H9 (cell line): ENCODE measurements around the gene PRKX. TPM values are rescaled to one million over a fixed set of nuclear protein-coding genes. Genes with fewer than 3 reads are reported as not detected.

Source experiments
- DNase-seq: peaks from one replicate; pipeline ENCODE4 v3.0.0-alpha.2; 2017
- H2AFZ ChIP-seq: one replicate; pipeline ENCODE4 v1.6.1; 2013; ENCODE audit warnings: mild to moderate bottlenecking, low read length, control low read depth, moderate library complexity
- H2AK5ac ChIP-seq: 2 replicates; pipeline ENCODE4 v1.6.1; 2013; ENCODE audit warnings: low read length, control low read depth, mixed read lengths; ENCODE audit not compliant: insufficient read length
- H2BK120ac ChIP-seq: one replicate; pipeline ENCODE4 v1.6.1; 2013; ENCODE audit warnings: low read depth, mild to moderate bottlenecking, low read length, control low read depth, inconsistent platforms; ENCODE audit not compliant: poor library complexity, severe bottlenecking
- H2BK12ac ChIP-seq: 2 replicates; pipeline ENCODE4 v1.6.1; 2013; ENCODE audit warnings: low read length, control low read depth, mixed read lengths, low read depth; ENCODE audit not compliant: insufficient read length
- H2BK15ac ChIP-seq: 2 replicates; pipeline ENCODE4 v1.6.1; 2013; ENCODE audit warnings: low read depth, low read length, control low read depth
- H2BK20ac ChIP-seq: one replicate; pipeline ENCODE4 v1.6.1; 2013; ENCODE audit warnings: low read depth, mild to moderate bottlenecking, low read length, control low read depth, inconsistent platforms; ENCODE audit not compliant: poor library complexity, severe bottlenecking
- H2BK5ac ChIP-seq: 2 replicates; pipeline ENCODE4 v1.6.1; 2013; ENCODE audit warnings: low read length, control low read depth, mixed read lengths; ENCODE audit not compliant: insufficient read length
- H3K14ac ChIP-seq: 2 replicates; pipeline ENCODE4 v1.6.1; 2013; ENCODE audit warnings: low read length, control low read depth; ENCODE audit not compliant: insufficient read depth
- H3K18ac ChIP-seq: 2 replicates; pipeline ENCODE4 v1.6.1; 2013; ENCODE audit warnings: low read depth, mild to moderate bottlenecking, mixed read lengths, low read length, control low read depth; ENCODE audit not compliant: insufficient read length
- H3K23ac ChIP-seq: 2 replicates; pipeline ENCODE4 v1.6.1; 2013; ENCODE audit warnings: low read length, control low read depth, mixed read lengths, low read depth; ENCODE audit not compliant: insufficient read length
- H3K23me2 ChIP-seq: 2 replicates; pipeline ENCODE4 v1.6.1; 2013; ENCODE audit warnings: low read depth, mild to moderate bottlenecking, mixed read lengths, low read length, control low read depth; ENCODE audit not compliant: insufficient read length, poor library complexity, severe bottlenecking
- H3K27ac ChIP-seq: 2 replicates; pipeline ENCODE4 v1.5.1; 2013; ENCODE audit warnings: low read length, control low read depth, mixed read lengths, low read depth; ENCODE audit not compliant: insufficient read length
- H3K27me3 ChIP-seq: 2 replicates; pipeline ENCODE4 v1.6.1; 2013; ENCODE audit warnings: low read length, control low read depth, inconsistent platforms; ENCODE audit not compliant: insufficient read depth
- H3K4ac ChIP-seq: 2 replicates; pipeline ENCODE4 v1.6.1; 2013; ENCODE audit warnings: low read depth, mild to moderate bottlenecking, control low read depth, inconsistent platforms, low read length, moderate library complexity
- H3K4me1 ChIP-seq: 2 replicates; pipeline ENCODE4 v1.6.1; 2013; ENCODE audit warnings: low read length, control low read depth, inconsistent platforms; ENCODE audit not compliant: insufficient read depth
- H3K4me2 ChIP-seq: 2 replicates; pipeline ENCODE4 v1.6.1; 2013; ENCODE audit warnings: low read length, control low read depth, mixed read lengths; ENCODE audit not compliant: insufficient read length, insufficient read depth
- H3K56ac ChIP-seq: 2 replicates; pipeline ENCODE4 v1.6.1; 2013; ENCODE audit warnings: low read depth, mild to moderate bottlenecking, mixed read lengths, low read length, control low read depth; ENCODE audit not compliant: insufficient read length
- H3K79me1 ChIP-seq: 2 replicates; pipeline ENCODE4 v1.6.1; 2013; ENCODE audit warnings: low read depth, mild to moderate bottlenecking, moderate library complexity, low read length, control low read depth, inconsistent platforms; ENCODE audit not compliant: insufficient read depth, poor library complexity, severe bottlenecking
- H3K79me2 ChIP-seq: 2 replicates; pipeline ENCODE4 v1.6.1; 2013; ENCODE audit warnings: low read length, control low read depth, inconsistent platforms; ENCODE audit not compliant: insufficient read depth
- H3K9ac ChIP-seq: 2 replicates; pipeline ENCODE4 v1.6.1; 2013; ENCODE audit warnings: low read length, control low read depth, mixed read lengths; ENCODE audit not compliant: insufficient read length; ENCODE audit errors: extremely low read depth
- H3K9me3 ChIP-seq: one replicate; pipeline ENCODE4 v1.6.1; 2013; ENCODE audit warnings: low read depth, low read length, inconsistent platforms; ENCODE audit not compliant: control insufficient read depth
- H3T11ph ChIP-seq: one replicate; pipeline ENCODE4 v1.6.1; 2013; ENCODE audit warnings: mild to moderate bottlenecking, low read length, control low read depth, inconsistent platforms
- H4K20me1 ChIP-seq: one replicate; pipeline ENCODE4 v1.6.1; 2013; ENCODE audit not compliant: control insufficient read depth, insufficient read length, insufficient read depth
- H4K5ac ChIP-seq: 2 replicates; pipeline ENCODE4 v1.6.1; 2013; ENCODE audit warnings: low read depth, mild to moderate bottlenecking, mixed read lengths, low read length, control low read depth; ENCODE audit not compliant: insufficient read length
- H4K8ac ChIP-seq: replicated peaks from 2 replicates; pipeline ENCODE4 v1.6.1; 2013; ENCODE audit warnings: low read length, control low read depth, mixed read lengths, low read depth; ENCODE audit not compliant: insufficient read length
- H4K91ac ChIP-seq: 2 replicates; pipeline ENCODE4 v1.6.1; 2013; ENCODE audit warnings: low read depth, mild to moderate bottlenecking, moderate library complexity, mixed read lengths, low read length, control low read depth; ENCODE audit not compliant: insufficient read length
- H3K27ac Mint-ChIP-seq, 3 experiments: 2 replicates in 2 of 3; 3 replicates in 1 of 3; pipeline ENCODE4 v1.8.0; 2020 to 2021; ENCODE audit warnings: mixed read lengths in 3 of 3, mild to moderate bottlenecking in 1 of 3, moderate library complexity in 1 of 3
- H3K27me3 Mint-ChIP-seq: 2 replicates; pipeline ENCODE4 v1.8.0; 2021; ENCODE audit warnings: low read depth, mild to moderate bottlenecking, moderate library complexity, mixed read lengths
- H3K36me3 Mint-ChIP-seq, 3 experiments: 2 replicates in 2 of 3; 3 replicates in 1 of 3; pipeline ENCODE4 v1.8.0; 2020 to 2021; ENCODE audit warnings: low read depth in 3 of 3, mixed read lengths in 3 of 3; ENCODE audit not compliant: insufficient read depth in 1 of 3
- H3K4me1 Mint-ChIP-seq, 2 experiments: 2 replicates each; pipeline ENCODE4 v1.8.0; 2020; ENCODE audit warnings: mixed read lengths in 2 of 2
- H3K4me3 Mint-ChIP-seq, 2 experiments: 2 replicates in 1 of 2; 3 replicates in 1 of 2; pipeline ENCODE4 v1.8.0; 2020 to 2021; ENCODE audit warnings: mild to moderate bottlenecking in 2 of 2, mixed read lengths in 2 of 2, moderate library complexity in 1 of 2
- H3K9me3 Mint-ChIP-seq, 2 experiments: 2 replicates in 1 of 2; 3 replicates in 1 of 2; pipeline ENCODE4 v1.8.0; 2020; ENCODE audit warnings: mild to moderate bottlenecking in 2 of 2, mixed read lengths in 2 of 2, moderate library complexity in 1 of 2
- CTCF ChIP-seq: fragments of 200-600 bp; sonication (generic); conservative IDR thresholded peaks from 3 replicates; pipeline ENCODE4 v1.8.0; 2021; ENCODE audit warnings: antibody characterized with exemption, mild to moderate bottlenecking
- WGBS: extraction: QIAGEN DNeasy Blood & Tissue Kit; methylation state at CpG from one replicate; pipeline ENCODE4 v1.1.7; 2013; ENCODE audit warnings: missing lambda C conversion rate, low lambda C conversion rate, mixed read lengths; ENCODE audit not compliant: insufficient read length; ENCODE audit errors: extremely low coverage; 5-methylcytosine and 5-hydroxymethylcytosine counted together
- total RNA-seq: library from RNA; stranded (reverse); gene quantifications from 2 replicates; pipeline ENCODE4 v1.2.1, GENCODE V29; 2021

Gene PRKX
- total RNA-seq, 1 experiment from 2014 or later: 108 TPM

- Mint-ChIP-seq H3K27me3 (no peaks in the 10 kb centered on the region), H3K4me1 (no peaks in the 10 kb centered on the region), H3K27ac (no peak overlapping the region), H3K36me3 (peaks cover 19 to 49% (median 39%) of the 10 kb centered on the region in 3 experiments), H3K9me3 (no peaks in the 10 kb centered on the region; a peak in 1 of 5 replicates), H3K4me3 (no peak overlapping the region)
- Histone ChIP-seq H3K56ac (no peak overlapping the region), H2BK12ac (no peak overlapping the region), H4K5ac (no peak overlapping the region), H2BK5ac (no peak overlapping the region), H4K20me1 (no peaks in the 10 kb centered on the region), H3K4me2 (no peak overlapping the region), H3K79me1 (no peaks in the 10 kb centered on the region), H3K79me2 (no peaks in the 10 kb centered on the region), H3K9me3 (no peaks in the 10 kb centered on the region), H3K9ac (no peak overlapping the region), H4K8ac (no peak overlapping the region), H2AK5ac (no peak overlapping the region), H3K4ac (no peak overlapping the region), H2BK120ac (no peak overlapping the region), H3K27me3 (no peaks in the 10 kb centered on the region), H4K91ac (no peak overlapping the region), H3K14ac (no peak overlapping the region), H3K23me2 (no peaks in the 10 kb centered on the region), H3T11ph (no peak overlapping the region), H3K27ac (no peak overlapping the region), H3K18ac (no peak overlapping the region), H3K4me1 (no peaks in the 10 kb centered on the region), H2BK20ac (no peak overlapping the region), H2BK15ac (no peak overlapping the region), H3K23ac (no peak overlapping the region), H2AFZ (no peak overlapping the region)
- WGBS: no CpG with 5 or more reads among the region's 3 CpGs
- peak; percentile 82 for TF ChIP-seq CTCF
- DNase-seq: no peak
Observed at GRCh38 chrX:3651277-3651676, 62.2 kb downstream of the PRKX start.
